GM19099 (cell line): ENCODE data around the gene SPECC1.

Source experiments
- POLR2A ChIP-seq: IDR thresholded peaks from 3 replicates; pipeline ENCODE4 v1.6.1; 2011; ENCODE audit warnings: low read depth; ENCODE audit not compliant: insufficient read length; ENCODE audit errors: extremely low read depth

Gene SPECC1

GRCh38 chr17:20210614-20211013 lies 201.5 kb downstream of the SPECC1 start:
- TF ChIP-seq POLR2A: no peak

GRCh38 chr17:20211246-20211645 lies 202.1 kb downstream of the SPECC1 start:
- TF ChIP-seq POLR2A: no peak

- TF ChIP-seq POLR2A: no peak
Observed at GRCh38 chr17:20213449-20213848, 204.3 kb downstream of the SPECC1 start.

- no peak for TF ChIP-seq POLR2A
Observed at GRCh38 chr17:20214794-20215193, 205.6 kb downstream of the SPECC1 start.

GRCh38 chr17:20216154-20216815 lies 207.1 kb downstream of the SPECC1 start:
- TF ChIP-seq POLR2A: no peak

- no peak for TF ChIP-seq POLR2A
Observed at GRCh38 chr17:20216853-20217252, 207.7 kb downstream of the SPECC1 start.

- no peak for TF ChIP-seq POLR2A
Observed at GRCh38 chr17:20217677-20218076, 208.5 kb downstream of the SPECC1 start.

- no peak for TF ChIP-seq POLR2A
Observed at GRCh38 chr17:20218272-20218671, 209.1 kb downstream of the SPECC1 start.

GRCh38 chr17:20223808-20224328 lies 214.7 kb downstream of the SPECC1 start:
- no peak for TF ChIP-seq POLR2A

GRCh38 chr17:20224379-20224778 lies 215.2 kb downstream of the SPECC1 start:
- TF ChIP-seq POLR2A: no peak

- no peak for TF ChIP-seq POLR2A
Observed at GRCh38 chr17:20225162-20226115, 216.3 kb downstream of the SPECC1 start.

- TF ChIP-seq POLR2A: no peak
Observed at GRCh38 chr17:20226814-20227482, 217.8 kb downstream of the SPECC1 start.

- TF ChIP-seq POLR2A: no peak
Observed at GRCh38 chr17:20228410-20228809, 219.3 kb downstream of the SPECC1 start.

GRCh38 chr17:20228860-20229259 lies 219.7 kb downstream of the SPECC1 start:
- no peak for TF ChIP-seq POLR2A

GRCh38 chr17:20230924-20231323 lies 221.8 kb downstream of the SPECC1 start:
- TF ChIP-seq POLR2A: no peak
